ENCODE results near the gene FLNB. TPM values are rescaled to one million over a fixed set of nuclear protein-coding genes. Genes with fewer than 3 reads are reported as not detected.

FLNB gene
- total RNA-seq, 1 donor from 2014 or later: 115 TPM

DNA sequence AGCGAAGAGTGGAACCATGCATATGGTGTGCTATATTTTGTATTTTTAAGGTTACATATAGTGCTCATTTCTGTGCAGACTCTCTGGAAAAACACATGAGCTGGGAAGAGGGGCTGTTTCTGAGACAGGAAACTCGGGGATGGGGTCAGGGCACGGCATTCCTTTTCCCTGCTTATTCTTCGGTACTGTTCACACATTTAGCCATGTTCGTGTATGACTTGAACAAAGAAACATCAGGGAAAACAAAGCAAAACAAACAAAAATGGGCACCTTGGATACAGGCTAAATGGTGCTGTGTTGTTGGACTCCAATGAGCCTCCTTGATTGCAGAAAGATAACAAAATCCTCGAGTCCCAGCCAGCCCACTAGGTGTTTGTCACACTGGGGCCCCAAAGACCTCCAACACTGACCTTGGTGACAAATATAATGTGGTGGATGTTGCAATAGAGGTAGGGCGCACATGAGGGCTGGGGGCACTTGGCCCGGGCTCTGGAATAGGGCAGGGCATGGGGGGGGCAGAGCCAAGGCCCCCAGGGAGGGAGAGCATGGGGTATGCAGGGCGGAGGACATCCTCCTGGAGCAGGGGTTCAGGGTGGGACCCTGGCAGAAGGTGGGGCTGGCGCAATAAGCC lies 183.3 kb downstream of the FLNB start:
- no peak for DNase-seq
- TF ChIP-seq CTCF (IDR thresholded peaks at IDR 0.05): no peak
- Histone ChIP-seq H3K27me3 (no peaks in the 10 kb centered on the region), H3K27ac (no peak overlapping the region), H3K4me3 (no peak overlapping the region), H3K9me3 (no peaks in the 10 kb centered on the region), H3K36me3 (no peaks in the 10 kb centered on the region), H3K4me1 (peaks cover 3% of the 10 kb centered on the region)
- ATAC-seq: no peak
- intact Hi-C loops (cut with DNase I): no loop called here

GRCh38 chr3:58192069-58192468 lies 183.8 kb downstream of the FLNB start:
- intact Hi-C loops (cut with DNase I): no loop called here
- Histone ChIP-seq H3K4me1 (peaks cover 3% of the 10 kb centered on the region), H3K9me3 (no peaks in the 10 kb centered on the region), H3K36me3 (no peaks in the 10 kb centered on the region), H3K4me3 (no peak overlapping the region), H3K27ac (no peak overlapping the region), H3K27me3 (no peaks in the 10 kb centered on the region)
- DNase-seq: no peak
- no peak for TF ChIP-seq CTCF (IDR thresholded peaks at IDR 0.05)
- ATAC-seq: no peak

- no peaks in the 10 kb centered on the region for H3K9me3 ChIP-seq
- no peaks in the 10 kb centered on the region for H3K27me3 ChIP-seq
- no peak overlapping the region for H3K27ac ChIP-seq
- H3K4me1 ChIP-seq: peaks cover 16% of the 10 kb centered on the region
- ATAC-seq: no peak
- no peak overlapping the region for H3K4me3 ChIP-seq
- intact Hi-C loops (cut with DNase I): no loop called here
- DNase-seq: no peak
- TF ChIP-seq CTCF (IDR thresholded peaks at IDR 0.05): no peak
- H3K36me3 ChIP-seq: no peaks in the 10 kb centered on the region
Measured at GRCh38 chr3:58193682-58194407, 185.6 kb downstream of the FLNB start.

GRCh38 chr3:58197588-58197987 lies 189.4 kb downstream of the FLNB start:
- H3K4me3 ChIP-seq: no peak overlapping the region
- no peak for TF ChIP-seq CTCF (IDR thresholded peaks at IDR 0.05)
- H3K27ac ChIP-seq: peak overlapping the region; percentile 65
- ATAC-seq (no peak), DNase-seq (no peak)
- H3K27me3 ChIP-seq: no peaks in the 10 kb centered on the region
- no peaks in the 10 kb centered on the region for H3K9me3 ChIP-seq
- intact Hi-C loops (cut with DNase I): no loop called here
- peaks cover 20% of the 10 kb centered on the region for H3K4me1 ChIP-seq
- H3K36me3 ChIP-seq: no peaks in the 10 kb centered on the region

GRCh38 chr3:58198362-58198761 lies 190.1 kb downstream of the FLNB start:
- no peak for TF ChIP-seq CTCF (IDR thresholded peaks at IDR 0.05)
- Histone ChIP-seq H3K4me3 (no peak overlapping the region), H3K36me3 (no peaks in the 10 kb centered on the region), H3K27me3 (no peaks in the 10 kb centered on the region), H3K9me3 (no peaks in the 10 kb centered on the region), H3K27ac (peak overlapping the region; percentile 65), H3K4me1 (peaks cover 20% of the 10 kb centered on the region)
- DNase-seq (no peak), ATAC-seq (no peak)
- intact Hi-C loops (cut with DNase I): no loop called here

Data from upper lobe of right lung (tissue), 1 donor.